DOHH2 (cell line): ENCODE data around the gene SERPINI1.

Experiments
- H3F3A ChIP-seq: fragments of 200-600 bp; sonication (generic), shearing (Covaris generic); 2 replicates; pipeline ENCODE4 v1.6.0; 2016; ENCODE audit warnings: antibody characterized with exemption, mild to moderate bottlenecking; ENCODE audit not compliant: control insufficient read depth, insufficient read depth
- H3K27ac ChIP-seq: fragments of 200-600 bp; sonication (generic); 2 replicates; pipeline ENCODE4 v1.5.1; 2014; ENCODE audit warnings: low read depth, mild to moderate bottlenecking, low read length, moderate library complexity
- H3K27me3 ChIP-seq: fragments of 200-600 bp; sonication (generic); 2 replicates; pipeline ENCODE4 v1.6.1; 2014; ENCODE audit warnings: mild to moderate bottlenecking, low read length, mixed read lengths; ENCODE audit not compliant: control insufficient read depth
- H3K36me3 ChIP-seq: fragments of 200-600 bp; sonication (generic); 2 replicates; pipeline ENCODE4 v1.6.1; 2014; ENCODE audit warnings: mild to moderate bottlenecking, low read length, moderate library complexity, mixed read lengths; ENCODE audit not compliant: control insufficient read depth
- H3K4me1 ChIP-seq: fragments of 200-600 bp; sonication (generic); 2 replicates; pipeline ENCODE4 v1.6.1; 2014; ENCODE audit warnings: mild to moderate bottlenecking, low read length, mixed read lengths; ENCODE audit not compliant: control insufficient read depth
- H3K4me2 ChIP-seq: fragments of 200-600 bp; sonication (generic); 2 replicates; pipeline ENCODE4 v1.6.0; 2014; ENCODE audit warnings: mild to moderate bottlenecking, low read length, moderate library complexity
- H3K4me3 ChIP-seq: fragments of 200-600 bp; sonication (generic); 2 replicates; pipeline ENCODE4 v1.5.1; 2014; ENCODE audit warnings: mild to moderate bottlenecking, low read length, mixed read lengths
- H3K79me2 ChIP-seq: fragments of 200-600 bp; sonication (generic); 2 replicates; pipeline ENCODE4 v1.6.1; 2014; ENCODE audit warnings: mild to moderate bottlenecking, low read length, mixed read lengths; ENCODE audit not compliant: control insufficient read depth
- H3K9me2 ChIP-seq: fragments of 200-600 bp; sonication (generic); replicated peaks from 2 replicates; pipeline ENCODE4 v1.6.1; 2014; ENCODE audit warnings: mild to moderate bottlenecking, low read length, mixed read lengths; ENCODE audit not compliant: control insufficient read depth
- H3K9me3 ChIP-seq: fragments of 200-600 bp; sonication (generic); 2 replicates; pipeline ENCODE4 v1.6.1; 2014; ENCODE audit warnings: antibody characterized with exemption, low read length, mixed read lengths; ENCODE audit not compliant: control insufficient read depth, insufficient read depth
- H4K20me1 ChIP-seq: fragments of 200-600 bp; sonication (generic); 2 replicates; pipeline ENCODE4 v1.6.0; 2014; ENCODE audit warnings: low read depth, mild to moderate bottlenecking, antibody characterized with exemption, low read length, moderate library complexity; ENCODE audit not compliant: control insufficient read depth, insufficient read depth
- CTCF ChIP-seq: fragments of 200-600 bp; sonication (generic); IDR thresholded peaks from one replicate; pipeline ENCODE4 v1.5.1; 2014; ENCODE audit warnings: antibody characterized with exemption, mild to moderate bottlenecking, low read depth, low read length; ENCODE audit not compliant: poor library complexity, severe bottlenecking
- EZH2phosphoT487 ChIP-seq: fragments of 200-600 bp; sonication (generic); IDR thresholded peaks from 2 replicates; pipeline ENCODE4 v1.6.1; 2017; ENCODE audit warnings: borderline replicate concordance, mild to moderate bottlenecking, antibody characterized with exemption, low read length, moderate library complexity, mixed read lengths

Gene SERPINI1

DNA sequence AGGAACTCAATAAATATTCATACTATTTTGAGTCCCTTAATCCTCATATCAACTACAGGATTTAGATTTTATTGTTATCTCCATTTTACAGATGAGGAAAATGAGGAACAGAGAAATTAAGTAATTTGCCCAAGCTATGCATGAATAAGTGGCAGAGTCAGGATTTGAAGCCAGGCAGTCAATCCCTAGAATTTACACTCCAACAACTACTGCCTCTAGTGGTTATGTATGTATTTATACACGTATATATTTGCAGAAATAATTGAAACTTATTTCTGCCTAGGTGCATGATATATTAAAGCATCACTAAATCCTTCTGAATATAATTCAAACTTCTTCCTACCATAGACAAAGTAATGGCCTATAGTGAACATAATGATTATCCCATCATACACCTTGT lies 137.4 kb downstream of the SERPINI1 start:
- no peaks in the 10 kb centered on the region for H3K27me3 ChIP-seq
- H3K27ac ChIP-seq, result no peak overlapping the region
- H3K9me3 ChIP-seq, result no peaks in the 10 kb centered on the region
- peaks cover 7% of the 10 kb centered on the region for H3K4me1 ChIP-seq
- H3K4me2 ChIP-seq, result no peak overlapping the region
- H3F3A ChIP-seq, result no peaks in the 10 kb centered on the region
- no peaks in the 10 kb centered on the region for H3K36me3 ChIP-seq
- TF ChIP-seq EZH2phosphoT487 (no peak), CTCF (peak; percentile 54)
- H3K79me2 ChIP-seq, result no peaks in the 10 kb centered on the region
- no peaks in the 10 kb centered on the region for H3K9me2 ChIP-seq
- H4K20me1 ChIP-seq, result no peaks in the 10 kb centered on the region
- no peak overlapping the region for H3K4me3 ChIP-seq

DNA sequence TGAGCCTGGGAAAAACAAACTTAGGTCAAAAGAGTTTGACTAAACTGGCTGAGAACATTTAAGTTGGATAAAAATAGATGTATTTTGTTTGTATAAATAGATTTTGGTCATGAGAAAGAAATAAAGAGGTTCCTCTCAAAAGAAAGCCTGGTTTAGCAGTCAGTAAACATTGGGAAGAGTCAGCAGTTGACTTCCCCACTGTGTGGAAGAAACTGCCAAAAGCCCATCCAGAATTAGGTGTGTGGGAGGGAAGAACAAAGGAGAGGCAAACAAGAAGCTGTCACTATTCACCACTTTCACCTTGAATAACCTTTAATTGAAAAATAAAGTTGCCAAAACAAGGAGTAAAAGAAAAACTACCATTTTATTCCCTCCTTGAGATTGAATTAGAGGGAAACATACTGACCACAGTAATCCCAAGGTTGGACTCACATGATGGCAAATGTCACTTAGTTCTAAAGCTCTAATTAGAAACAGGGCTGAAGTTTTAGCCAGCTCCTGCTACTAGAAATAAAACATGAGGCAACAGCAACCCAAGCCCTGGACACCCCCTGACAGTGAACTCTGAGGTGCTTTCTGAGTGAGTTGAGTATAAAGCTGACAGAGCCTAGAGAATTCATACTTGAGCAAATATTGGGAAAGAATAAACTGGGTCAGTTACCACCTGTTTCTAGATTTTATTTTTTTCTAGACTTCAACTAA lies 139.3 kb downstream of the SERPINI1 start:
- H3K79me2 ChIP-seq, result no peaks in the 10 kb centered on the region
- TF ChIP-seq EZH2phosphoT487 (no peak), CTCF (no peak)
- H3K4me3 ChIP-seq, result no peak overlapping the region

More for the DNA sequence above, 139.3 kb downstream of the SERPINI1 start:
- Histone ChIP-seq H3K36me3 (no peaks in the 10 kb centered on the region), H3K27me3 (no peaks in the 10 kb centered on the region), H3K9me2 (no peaks in the 10 kb centered on the region), H3K27ac (no peak overlapping the region), H3K4me1 (peaks cover 7% of the 10 kb centered on the region), H3F3A (no peaks in the 10 kb centered on the region), H4K20me1 (no peaks in the 10 kb centered on the region), H3K9me3 (no peaks in the 10 kb centered on the region), H3K4me2 (no peak overlapping the region)
